Keratinocyte (primary cell): ENCODE results near the gene DCUN1D1. TPM values are rescaled to one million over a fixed set of nuclear protein-coding genes. Genes with fewer than 3 reads are reported as not detected.
A peak's percentile ranks its signal among the peaks of the same experiment; 100 is the strongest.

ENCODE experiments used
- DNase-seq: peaks from one replicate; pipeline ENCODE4 v3.0.0-alpha.2; 2011; ENCODE audit warnings: low read depth, missing footprints, low spot score
- FAIRE-seq: peaks from 2 replicates; lab custom pipeline; 2011; peaks lifted over from hg19 to GRCh38; lab: Jason Lieb, UNC
- H2AFZ ChIP-seq: 2 replicates; pipeline ENCODE4 v1.6.0; 2012; ENCODE audit warnings: low read length, control low read depth, inconsistent platforms; ENCODE audit not compliant: control insufficient read depth
- H3K27ac ChIP-seq: 2 replicates; pipeline ENCODE4 v1.5.1; 2011; ENCODE audit warnings: low read length; ENCODE audit not compliant: control insufficient read depth, insufficient read depth
- H3K27me3 ChIP-seq: 3 replicates; pipeline ENCODE4 v1.6.0; 2011; ENCODE audit warnings: low read length; ENCODE audit not compliant: control insufficient read depth, insufficient read depth; ENCODE audit errors: extremely low read depth
- H3K36me3 ChIP-seq, 2 experiments: 2 replicates in 1 of 2; 3 replicates in 1 of 2; pipeline ENCODE4 v1.5.1; 2011; ENCODE audit warnings: low read length in 2 of 2, mild to moderate bottlenecking in 1 of 2; ENCODE audit not compliant: control insufficient read depth in 2 of 2, insufficient read depth in 2 of 2; ENCODE audit errors: extremely low read depth in 1 of 2
- H3K4me1 ChIP-seq: 3 replicates; pipeline ENCODE4 v1.5.1; 2011; ENCODE audit warnings: low read length; ENCODE audit not compliant: control insufficient read depth, insufficient read depth; ENCODE audit errors: extremely low read depth
- H3K4me2 ChIP-seq: 3 replicates; pipeline ENCODE4 v1.6.0; 2011; ENCODE audit warnings: low read depth, low read length; ENCODE audit not compliant: control insufficient read depth, insufficient read depth; ENCODE audit errors: extremely low read depth
- H3K4me3 ChIP-seq, 3 experiments: fragments of 200-600 bp in 1 of 3; sonication (generic) in 1 of 3; 2 replicates in 2 of 3; 3 replicates in 1 of 3; pipeline ENCODE4 v1.5.1; 2011 to 2016; ENCODE audit warnings: low read length in 3 of 3, mild to moderate bottlenecking in 3 of 3, control low read depth in 2 of 3, inconsistent platforms in 1 of 3, low read depth in 1 of 3, mixed read lengths in 1 of 3, mixed run types in 1 of 3, moderate library complexity in 1 of 3; ENCODE audit not compliant: control insufficient read depth in 2 of 3, insufficient read depth in 2 of 3; ENCODE audit errors: extremely low read depth in 1 of 3
- H3K79me2 ChIP-seq: 2 replicates; pipeline ENCODE4 v1.6.0; 2012; ENCODE audit warnings: low read length; ENCODE audit not compliant: control insufficient read depth, insufficient read depth
- H3K9ac ChIP-seq: 3 replicates; pipeline ENCODE4 v1.6.0; 2011; ENCODE audit warnings: low read length; ENCODE audit not compliant: control insufficient read depth, insufficient read depth; ENCODE audit errors: extremely low read depth
- H3K9me1 ChIP-seq: 3 replicates; pipeline ENCODE4 v1.6.0; 2011; ENCODE audit warnings: low read length; ENCODE audit not compliant: control insufficient read depth, insufficient read depth; ENCODE audit errors: extremely low read depth
- H3K9me3 ChIP-seq: 2 replicates; pipeline ENCODE4 v1.5.1; 2012; ENCODE audit warnings: low read depth, low read length; ENCODE audit not compliant: control insufficient read depth
- H4K20me1 ChIP-seq: 3 replicates; pipeline ENCODE4 v1.6.0; 2011; ENCODE audit warnings: low read length; ENCODE audit not compliant: control insufficient read depth, insufficient read depth; ENCODE audit errors: extremely low read depth
- CTCF ChIP-seq, 3 experiments: IDR thresholded peaks in 1 of 3; conservative IDR thresholded peaks in 1 of 3; optimal IDR thresholded peaks in 1 of 3; 2 replicates in 2 of 3; 3 replicates in 1 of 3; pipeline versions ENCODE3 to v1.5.1; 2011; ENCODE audit warnings: low read length in 3 of 3, mild to moderate bottlenecking in 3 of 3, moderate library complexity in 2 of 3, control low read depth in 1 of 3, inconsistent platforms in 1 of 3; ENCODE audit not compliant: insufficient read depth in 2 of 3; ENCODE audit errors: extremely low read depth in 1 of 3
- EZH2 ChIP-seq: IDR thresholded peaks from one replicate; pipeline ENCODE4 v1.6.1; 2012; ENCODE audit warnings: inconsistent platforms, mild to moderate bottlenecking, low read length, moderate library complexity
- dilution Hi-C: fragments of 300-500 bp; cut with MboI; formaldehyde crosslinking; loops from one replicate; pipeline ENCODE4 v1.7.0; 2020; ENCODE audit warnings: low sequenced_read_pairs; ENCODE audit not compliant: extremely low pct_ligation_motif_present
- polyA plus RNA-seq, 5 experiments: library from polyadenylated mRNA; depleted of rRNA in 3 of 5; stranded (reverse) in 3 of 5; stranded (forward) in 1 of 5; unstranded in 1 of 5; fragments of >200 nt; gene quantifications; 1 replicate in 1 of 5; 2 replicates in 3 of 5; 3 replicates in 1 of 5; pipeline versions ENCODE4 v1.2.1 to v1.2.3, GENCODE V29; 2011 to 2012; ENCODE audit warnings: missing spikeins in 2 of 5, low read depth in 1 of 5, low replicate concordance in 1 of 5

Gene DCUN1D1
- polyA plus RNA-seq, 1 donor (not counting 4 experiments of a cell fraction or from before 2014, with no cell fraction given), result 30.1 TPM

- dilution Hi-C loops, result no loop called here
- Histone ChIP-seq H2AFZ (no peak overlapping the region), H3K79me2 (no peaks in the 10 kb centered on the region), H3K27ac (no peak overlapping the region), H3K36me3 (peaks cover 0 to 5% of the 10 kb centered on the region in 2 experiments), H3K9me3 (no peaks in the 10 kb centered on the region), H3K4me2 (peak overlapping the region; percentile 33), H4K20me1 (no peaks in the 10 kb centered on the region), H3K27me3 (no peaks in the 10 kb centered on the region), H3K9me1 (no peaks in the 10 kb centered on the region), H3K4me1 (peaks cover 16% of the 10 kb centered on the region), H3K9ac (no peak overlapping the region), H3K4me3 (no peak overlapping the region)
- FAIRE-seq (no peak), DNase-seq (no peak)
- TF ChIP-seq CTCF (optimal IDR thresholded peaks at IDR 0.05 in 1 of 3, IDR thresholded peaks at IDR 0.05 in 1 of 3, conservative IDR thresholded peaks at IDR 0.05 in 1 of 3; ENCODE audit: extremely low read depth in 1 of 3, insufficient read depth in 2 of 3, low read length in 3 of 3) (no peak), EZH2 (no peak)
Measured at GRCh38 chr3:182911782-182912111, 68.6 kb downstream of the DCUN1D1 start.

- no peak for FAIRE-seq
- no peak overlapping the region for H3K4me3 ChIP-seq
- H4K20me1 ChIP-seq, result no peaks in the 10 kb centered on the region
- peaks cover 16% of the 10 kb centered on the region for H3K4me1 ChIP-seq
- dilution Hi-C loops, result no loop called here
- H3K4me2 ChIP-seq, result no peak overlapping the region
- H3K9ac ChIP-seq, result no peak overlapping the region
- H3K36me3 ChIP-seq, result peaks cover 0 to 7% of the 10 kb centered on the region in 2 experiments
- TF ChIP-seq EZH2 (no peak), CTCF (optimal IDR thresholded peaks at IDR 0.05 in 1 of 3, IDR thresholded peaks at IDR 0.05 in 1 of 3, conservative IDR thresholded peaks at IDR 0.05 in 1 of 3; ENCODE audit: extremely low read depth in 1 of 3, insufficient read depth in 2 of 3, low read length in 3 of 3) (no peak)
- no peak overlapping the region for H2AFZ ChIP-seq
- no peaks in the 10 kb centered on the region for H3K27me3 ChIP-seq
- H3K9me1 ChIP-seq, result no peaks in the 10 kb centered on the region
- H3K9me3 ChIP-seq, result no peaks in the 10 kb centered on the region
- H3K27ac ChIP-seq, result no peak overlapping the region
- no peaks in the 10 kb centered on the region for H3K79me2 ChIP-seq
- no peak for DNase-seq
Measured at GRCh38 chr3:182910936-182911781, 69.2 kb downstream of the DCUN1D1 start.
